Adipocyte (in vitro differentiated cells): ENCODE results near the gene GOLPH3L.
"Not testable (repeated sequence)": the region's sequence is repeated elsewhere in the genome, so short reads cannot be mapped to it uniquely, and the experiment has no call there.

Experiments
- DNase-seq: peaks from one replicate; pipeline ENCODE4 v3.0.0-alpha.2; 2015; ENCODE audit warnings: low read depth
- H3K27me3 ChIP-seq: replicated peaks from 2 replicates; pipeline ENCODE4 v1.7.0; 2013; ENCODE audit warnings: mild to moderate bottlenecking, low read length, moderate library complexity; ENCODE audit not compliant: control insufficient read depth, insufficient read depth
- H3K36me3 ChIP-seq: 2 replicates; pipeline ENCODE4 v1.7.0; 2013; ENCODE audit warnings: low read length, mild to moderate bottlenecking, moderate library complexity; ENCODE audit not compliant: control insufficient read depth, insufficient read depth, severe bottlenecking
- H3K4me1 ChIP-seq: 2 replicates; pipeline ENCODE4 v1.7.0; 2013; ENCODE audit warnings: mild to moderate bottlenecking, low read length, moderate library complexity; ENCODE audit not compliant: control insufficient read depth, insufficient read depth
- H3K4me3 ChIP-seq: 2 replicates; pipeline ENCODE4 v1.7.0; 2013; ENCODE audit warnings: mild to moderate bottlenecking, low read length, moderate library complexity
- H3K9ac ChIP-seq: 2 replicates; pipeline ENCODE4 v1.7.0; 2013; ENCODE audit warnings: mild to moderate bottlenecking, low read length, moderate library complexity
- H3K9me3 ChIP-seq: 2 replicates; pipeline ENCODE4 v1.7.0; 2013; ENCODE audit warnings: mild to moderate bottlenecking, low read length, moderate library complexity; ENCODE audit not compliant: control insufficient read depth

Gene GOLPH3L

GRCh38 chr1:150696995-150697927, at the start of gene GOLPH3L:
Gene GOLPH3L, minus strand, starts transcription at chr1:150697154. Its CDS starts 2,316 bp downstream, at chr1:150694838.
- peak; percentile 97 for DNase-seq
- peak within 1 kb of the TSS; percentile 85 for H3K9ac ChIP-seq
- peaks cover 21% of the 10 kb centered on the region for H3K36me3 ChIP-seq
- no peaks in the 10 kb centered on the region for H3K9me3 ChIP-seq
- H3K27me3 ChIP-seq = no peaks in the 10 kb centered on the region
- peaks cover 10% of the 10 kb centered on the region for H3K4me1 ChIP-seq
- H3K4me3 ChIP-seq = peak within 1 kb of the TSS; percentile 96

DNA sequence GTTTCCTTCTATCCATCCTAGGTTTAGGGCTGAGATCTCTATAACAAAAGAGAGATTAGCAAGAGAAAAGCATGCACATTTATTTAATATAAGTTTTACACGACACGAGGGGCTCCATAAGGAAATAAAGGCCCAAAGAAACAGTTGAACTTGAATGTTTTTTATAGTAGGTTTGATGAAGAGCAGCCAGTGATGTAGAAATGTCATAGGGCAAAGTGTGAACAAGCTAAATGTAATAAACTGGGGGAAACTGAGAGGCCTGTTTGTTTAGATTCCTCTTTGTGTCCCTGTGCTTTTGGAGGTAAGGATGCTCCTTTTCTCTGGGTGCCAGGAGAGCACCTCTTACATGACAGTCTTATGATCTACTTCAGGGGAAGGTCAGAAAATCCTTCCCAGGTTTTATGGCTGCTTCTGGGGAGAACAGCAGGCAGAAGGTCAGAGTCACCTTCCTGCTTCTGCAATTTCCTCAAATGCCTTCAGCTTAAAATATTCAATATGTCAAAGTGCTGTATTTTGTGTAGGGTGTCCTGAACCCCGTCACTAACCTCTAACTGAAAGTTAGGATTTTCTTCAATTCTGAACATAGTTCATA, 33.3 kb upstream of the GOLPH3L start:
- Histone ChIP-seq H3K4me3 (no peak overlapping the region), H3K9ac (no peak overlapping the region), H3K36me3 (no peaks in the 10 kb centered on the region), H3K9me3 (no peaks in the 10 kb centered on the region), H3K4me1 (no peaks in the 10 kb centered on the region), H3K27me3 (no peaks in the 10 kb centered on the region)
- DNase-seq = no peak

- Histone ChIP-seq H3K4me1 (no peaks in the 10 kb centered on the region), H3K9ac (no peak overlapping the region), H3K27me3 (no peaks in the 10 kb centered on the region), H3K4me3 (no peak overlapping the region), H3K36me3 (no peaks in the 10 kb centered on the region), H3K9me3 (peaks cover 8% of the 10 kb centered on the region)
- DNase-seq = no peak
These were observed 27.4 kb upstream of the GOLPH3L start for GRCh38 chr1:150724336-150724735.

DNA sequence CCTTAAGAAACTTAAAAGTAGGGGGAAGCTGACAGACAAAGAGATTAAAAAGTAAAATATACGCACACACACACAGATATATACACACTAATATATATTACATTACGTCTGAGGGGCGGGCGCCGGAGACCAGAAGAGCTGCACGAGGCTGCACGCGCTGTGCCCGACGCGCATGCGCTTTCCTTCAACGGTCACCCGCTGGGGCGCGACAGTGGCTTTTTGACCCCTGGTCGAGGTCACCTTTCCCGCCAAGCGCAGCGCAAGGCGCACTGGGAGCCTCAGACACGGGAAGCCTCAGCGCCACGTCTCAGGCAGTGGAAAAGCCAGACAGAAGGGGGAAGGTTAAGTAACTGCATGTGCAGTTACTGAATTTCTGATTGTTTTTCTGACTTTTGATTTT, 23.7 kb upstream of the GOLPH3L start, which contains the start of gene HORMAD1:
TSS of gene HORMAD1 (minus strand) at position 193 of the 400 bp plus-strand sequence. CDS start 1,390 bp downstream, outside the sequence.
- DNase-seq = no peak
- Histone ChIP-seq H3K9me3 (peaks cover 8% of the 10 kb centered on the region), H3K36me3 (no peaks in the 10 kb centered on the region), H3K4me3 (no peak within 1 kb of the TSS), H3K4me1 (no peaks in the 10 kb centered on the region), H3K27me3 (no peaks in the 10 kb centered on the region), H3K9ac (no peak within 1 kb of the TSS)

GRCh38 chr1:150720098-150720497, 23.1 kb upstream of the GOLPH3L start:
- Histone ChIP-seq H3K4me3 (no peak overlapping the region), H3K9me3 (peaks cover 8% of the 10 kb centered on the region), H3K9ac (no peak overlapping the region), H3K4me1 (no peaks in the 10 kb centered on the region), H3K36me3 (no peaks in the 10 kb centered on the region), H3K27me3 (no peaks in the 10 kb centered on the region)
- DNase-seq = no peak

DNA sequence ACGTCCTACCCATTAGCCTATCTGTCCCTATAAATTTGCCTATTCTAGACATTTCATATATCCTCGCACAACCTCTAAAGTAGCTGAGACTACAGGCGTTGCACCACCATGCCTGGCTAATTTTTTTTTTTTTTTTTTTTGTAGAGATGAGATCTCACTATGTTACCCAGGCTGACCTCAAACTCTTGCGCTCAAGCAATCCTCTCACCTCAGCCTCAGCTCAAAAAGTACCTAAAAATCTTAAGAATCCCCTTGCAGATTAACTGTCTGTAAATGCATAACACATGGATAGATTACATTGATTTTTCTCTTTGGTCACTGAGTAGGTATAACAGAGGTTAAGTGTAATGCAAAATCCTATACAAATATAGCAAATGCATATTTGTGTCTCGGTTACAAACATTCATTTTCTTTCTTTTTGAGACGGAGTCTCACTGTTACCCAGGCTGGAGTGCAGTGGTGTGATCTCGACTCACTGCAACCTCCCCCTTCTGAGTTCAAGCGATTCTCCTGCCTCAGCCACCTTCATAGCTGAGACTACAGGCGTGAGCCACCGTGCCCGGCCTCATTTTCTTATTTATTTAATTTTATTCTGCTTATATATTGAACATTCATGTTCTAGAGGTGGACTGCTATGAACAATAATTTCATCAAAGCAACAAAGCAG, 21.4 kb upstream of the GOLPH3L start:
- Histone ChIP-seq H3K9me3 (peaks cover 2% of the 10 kb centered on the region), H3K36me3 (no peaks in the 10 kb centered on the region), H3K9ac (no peak overlapping the region), H3K4me3 (no peak overlapping the region), H3K27me3 (no peaks in the 10 kb centered on the region), H3K4me1 (no peaks in the 10 kb centered on the region)
- no peak for DNase-seq

GRCh38 chr1:150709031-150709430, 12.1 kb upstream of the GOLPH3L start:
- not testable (repeated sequence) for H3K9me3 ChIP-seq, H3K4me1 ChIP-seq, H3K4me3 ChIP-seq, H3K36me3 ChIP-seq, H3K27me3 ChIP-seq, DNase-seq, H3K9ac ChIP-seq

DNA sequence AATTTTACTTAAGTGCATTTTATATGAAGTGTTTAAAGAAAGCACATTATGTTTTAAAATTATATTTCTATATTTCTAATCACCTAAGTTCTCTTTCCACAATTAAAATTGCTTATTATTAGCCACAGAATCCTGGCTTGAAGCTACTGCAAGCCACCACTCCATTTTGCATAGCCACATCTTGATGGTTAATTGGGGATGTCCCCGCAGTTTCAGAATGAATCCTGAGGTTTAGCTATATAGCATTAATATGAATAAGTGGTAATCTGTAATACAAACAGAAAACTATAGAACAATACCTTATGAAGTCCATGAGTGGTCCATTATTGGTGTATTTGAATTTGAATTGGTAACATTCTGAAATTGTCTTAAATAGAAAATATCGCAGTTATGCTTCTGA, 11.6 kb upstream of the GOLPH3L start:
- Histone ChIP-seq H3K4me3 (no peak overlapping the region), H3K4me1 (no peaks in the 10 kb centered on the region), H3K9ac (no peak overlapping the region), H3K27me3 (no peaks in the 10 kb centered on the region), H3K36me3 (no peaks in the 10 kb centered on the region), H3K9me3 (no peaks in the 10 kb centered on the region)
- DNase-seq = no peak

DNA sequence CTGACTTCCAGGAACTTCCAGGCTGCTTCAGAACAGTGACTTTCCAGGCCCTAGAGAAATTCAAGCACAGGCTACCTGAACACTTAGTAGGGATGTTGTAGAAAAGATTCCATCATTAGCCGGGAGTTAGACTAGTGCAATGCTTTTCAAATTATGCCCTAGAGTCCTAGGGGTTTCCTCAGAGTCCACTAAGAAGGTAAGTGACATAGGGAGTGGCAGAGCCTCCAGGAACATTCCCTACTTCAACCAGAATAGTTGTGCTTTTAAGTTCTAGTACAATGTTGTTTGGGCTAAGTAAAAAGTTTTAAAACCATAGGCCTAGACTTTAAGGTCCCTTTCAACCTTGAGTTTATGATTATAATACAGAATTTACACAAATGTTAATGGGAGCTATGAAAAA, 9.1 kb upstream of the GOLPH3L start:
- H3K36me3 ChIP-seq = no peaks in the 10 kb centered on the region
- H3K9ac ChIP-seq = no peak overlapping the region
- DNase-seq = no peak
- H3K27me3 ChIP-seq = no peaks in the 10 kb centered on the region
- no peak overlapping the region for H3K4me3 ChIP-seq
- no peaks in the 10 kb centered on the region for H3K4me1 ChIP-seq
- H3K9me3 ChIP-seq = no peaks in the 10 kb centered on the region

DNA sequence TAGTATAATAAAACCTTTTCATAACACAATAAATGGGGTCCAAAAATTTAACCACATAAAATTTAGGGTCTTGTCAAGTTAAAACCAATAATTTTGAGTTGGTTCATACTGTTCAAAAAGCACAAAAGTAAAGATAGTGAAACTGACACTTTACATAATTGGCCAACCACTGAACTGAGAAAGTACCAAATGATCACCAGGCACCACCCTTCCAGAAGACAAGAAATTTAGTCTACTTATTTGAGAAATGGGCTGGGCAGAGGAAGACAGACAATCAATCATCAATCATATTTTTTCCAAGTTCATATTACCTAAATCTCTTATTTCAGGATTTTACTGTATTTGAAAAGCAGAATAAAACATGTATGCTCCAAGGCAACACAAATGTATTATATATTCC, 6.5 kb upstream of the GOLPH3L start:
- Histone ChIP-seq H3K27me3 (no peaks in the 10 kb centered on the region), H3K9me3 (no peaks in the 10 kb centered on the region), H3K9ac (no peak overlapping the region), H3K4me1 (no peaks in the 10 kb centered on the region), H3K4me3 (no peak overlapping the region), H3K36me3 (no peaks in the 10 kb centered on the region)
- no peak for DNase-seq

GRCh38 chr1:150696590-150696989, 364 bp downstream of the GOLPH3L start:
- H3K9ac ChIP-seq = peak overlapping the region; percentile 85
- DNase-seq = peak; percentile 25
- no peaks in the 10 kb centered on the region for H3K27me3 ChIP-seq

More at GRCh38 chr1:150696590-150696989, 364 bp downstream of the GOLPH3L start:
- Histone ChIP-seq H3K9me3 (no peaks in the 10 kb centered on the region), H3K4me3 (peak overlapping the region; percentile 96), H3K36me3 (peaks cover 26% of the 10 kb centered on the region), H3K4me1 (peaks cover 10% of the 10 kb centered on the region)
